K562 (cell line): ENCODE results near the gene KCNK4. TPM values are rescaled to one million over a fixed set of nuclear protein-coding genes. Genes with fewer than 3 reads are reported as not detected.

Source experiments
- ARHGAP35 ChIP-seq: fragments of 450-650 bp; IDR thresholded peaks from 2 replicates; pipeline ENCODE4 v1.6.1; 2018; ENCODE audit not compliant: partially characterized antibody
- ATF1 ChIP-seq, 2 experiments: fragments of 450-650 bp in 1 of 2; IDR thresholded peaks; 2 replicates each; pipeline ENCODE4 v1.6.1; 2016; ENCODE audit warnings: missing compliant biosample characterization in 1 of 2, missing genetic modification characterization in 1 of 2
- ATF6 ChIP-seq: sonication (generic); formaldehyde crosslinking; IDR thresholded peaks from 2 replicates; pipeline ENCODE4 v1.4.0; 2020; ENCODE audit warnings: mild to moderate bottlenecking, missing genetic modification reagents
- BRD4 ChIP-seq: fragments of 200-600 bp; sonication (generic); IDR thresholded peaks from 2 replicates; pipeline ENCODE4 v1.6.1; 2017; ENCODE audit warnings: inconsistent platforms
- E4F1 ChIP-seq: fragments of 250-450 bp; sonication (Bioruptor Pico); IDR thresholded peaks from 2 replicates; pipeline ENCODE4 v1.5.0; 2021; ENCODE audit warnings: mild to moderate bottlenecking, borderline replicate concordance
- ETS2 ChIP-seq: IDR thresholded peaks from 2 replicates; pipeline ENCODE4 v1.6.1; 2016; ENCODE audit warnings: borderline replicate concordance, missing genetic modification characterization, mild to moderate bottlenecking, moderate library complexity, missing compliant biosample characterization; ENCODE audit not compliant: poor library complexity, severe bottlenecking
- FOXJ2 ChIP-seq: fragments of 200-800 bp; sonication (Bioruptor generic); IDR thresholded peaks from 2 replicates; pipeline ENCODE4 v1.6.1; 2016; ENCODE audit warnings: missing genetic modification characterization, missing compliant biosample characterization
- GABPA ChIP-seq: fragments of 200-800 bp; sonication (Bioruptor generic); conservative IDR thresholded peaks from 2 replicates; pipeline ENCODE4 v1.6.1; 2016; ENCODE audit warnings: low read depth, missing genetic modification characterization, missing compliant biosample characterization
- HMGXB4 ChIP-seq: sonication (generic); formaldehyde crosslinking; IDR thresholded peaks from 2 replicates; pipeline ENCODE4 v1.8.1; 2023; ENCODE audit warnings: mild to moderate bottlenecking, missing genetic modification reagents
- HNRNPK ChIP-seq: fragments of 200-400 bp; formaldehyde crosslinking; IDR thresholded peaks from one replicate; pipeline ENCODE4 v1.6.1; 2018; ENCODE audit warnings: mild to moderate bottlenecking, low read depth, low read length; ENCODE audit not compliant: poor library complexity, severe bottlenecking
- PURB ChIP-seq: sonication (generic); formaldehyde crosslinking; IDR thresholded peaks from 2 replicates; pipeline ENCODE4 v1.9.0; 2021; ENCODE audit warnings: low read depth, mild to moderate bottlenecking, missing genetic modification reagents
- RCOR1 ChIP-seq, 2 experiments: IDR thresholded peaks; 2 replicates each; pipeline ENCODE4 v1.6.1; 2012; ENCODE audit warnings: low read depth in 2 of 2, low read length in 2 of 2, borderline replicate concordance in 1 of 2, improper control_type of control experiment in 1 of 2
- SRSF7 ChIP-seq: fragments of 200-400 bp; formaldehyde crosslinking; optimal IDR thresholded peaks from 2 replicates; pipeline ENCODE3; 2017; ENCODE audit warnings: mild to moderate bottlenecking, low read depth, low read length
- ZNF124 ChIP-seq: sonication (generic); formaldehyde crosslinking; IDR thresholded peaks from 2 replicates; pipeline ENCODE4 v1.8.1; 2022; ENCODE audit warnings: missing genetic modification reagents
- ZNF146 ChIP-seq: IDR thresholded peaks from one replicate; pipeline ENCODE4 v1.6.1; 2018; ENCODE audit warnings: missing compliant biosample characterization; ENCODE audit not compliant: unreplicated experiment
- ZNF232 ChIP-seq: sonication (generic); formaldehyde crosslinking; IDR thresholded peaks from 2 replicates; pipeline ENCODE4 v1.8.0; 2022; ENCODE audit warnings: mild to moderate bottlenecking, missing genetic modification reagents
- ZNF3 ChIP-seq: fragments of 250-450 bp; sonication (Bioruptor Pico); IDR thresholded peaks from 2 replicates; pipeline ENCODE4 v1.5.0; 2021; ENCODE audit warnings: mild to moderate bottlenecking, moderate library complexity
- polyA plus RNA-seq, 8 experiments: library from polyadenylated mRNA; depleted of rRNA in 4 of 8; stranded (reverse) in 5 of 8; unstranded in 3 of 8; fragments of >200 nt; fragmentation: Nextera tagmentation in 2 of 8; fragmentation: Illumina TruSeq in 1 of 8; extraction: Ambion mirVana in 2 of 8; extraction: Trizol in 1 of 8; gene quantifications; 2 replicates each; pipeline versions ENCODE4 v1.2.1 to v1.2.3, GENCODE V29; 2011 to 2014; ENCODE audit warnings: inconsistent platforms in 1 of 8, missing spikeins in 1 of 8
- total RNA-seq, 7 experiments: library from RNA; depleted of rRNA in 6 of 7; stranded (reverse); fragments of >200 nt in 6 of 7; fragmentation: Illumina TruSeq in 2 of 7; extraction: Trizol in 2 of 7; gene quantifications; 2 replicates each; pipeline versions ENCODE4 v1.2.1 to v1.2.3, GENCODE V29; 2011 to 2021; ENCODE audit warnings: low replicate concordance in 1 of 7

The KCNK4 gene
- total and polyA plus RNA-seq, 9 of the 15 experiments (the other 6 are each of a cell fraction or from before 2014, with no cell fraction given) = not detected

- TF ChIP-seq GABPA (tag) (peak; percentile 99), RCOR1 (IDR thresholded peaks at IDR 0.05; ENCODE audit: borderline replicate concordance in 1 of 2, low read depth in 2 of 2, low read length in 2 of 2) (peak in 1 of 2 experiments; percentile 40; a peak in 2 of 4 replicates), HNRNPK (no peak), ZNF232 (CRISPR knock-in tag) (0 out of 2 replicates have a peak, but pooled peaks have one; percentile 37), ARHGAP35 (no peak), ETS2 (tag) (no peak), ZNF146 (no peak), HMGXB4 (no peak), BRD4 (no peak; the same call in 1 of the 2 replicates), E4F1 (CRISPR knock-in tag) (no peak), FOXJ2 (tag) (0 out of 2 replicates have a peak, but pooled peaks have one; percentile 69), PURB (no peak), ZNF3 (CRISPR knock-in tag) (no peak), ZNF124 (CRISPR knock-in tag) (no peak), SRSF7 (no peak), ATF1 (CRISPR knock-in tag; IDR thresholded peaks at IDR 0.05) (no peak), ATF1 (tag; IDR thresholded peaks at IDR 0.05) (peak; percentile 87), ATF6 (CRISPR knock-in tag) (peak; percentile 80; the same call in 1 of the 2 replicates)
Measured at GRCh38 chr11:64269540-64270220, 21.4 kb upstream of the KCNK4 start (continued).
